ENCODE data around the gene CPA5.
"Not testable (repeated sequence)": the region's sequence is repeated elsewhere in the genome, so short reads cannot be mapped to it uniquely, and the experiment has no call there.

CPA5 gene, protein sequence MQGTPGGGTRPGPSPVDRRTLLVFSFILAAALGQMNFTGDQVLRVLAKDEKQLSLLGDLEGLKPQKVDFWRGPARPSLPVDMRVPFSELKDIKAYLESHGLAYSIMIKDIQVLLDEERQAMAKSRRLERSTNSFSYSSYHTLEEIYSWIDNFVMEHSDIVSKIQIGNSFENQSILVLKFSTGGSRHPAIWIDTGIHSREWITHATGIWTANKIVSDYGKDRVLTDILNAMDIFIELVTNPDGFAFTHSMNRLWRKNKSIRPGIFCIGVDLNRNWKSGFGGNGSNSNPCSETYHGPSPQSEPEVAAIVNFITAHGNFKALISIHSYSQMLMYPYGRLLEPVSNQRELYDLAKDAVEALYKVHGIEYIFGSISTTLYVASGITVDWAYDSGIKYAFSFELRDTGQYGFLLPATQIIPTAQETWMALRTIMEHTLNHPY

GRCh38 chr7:130344271-130344866 lies at the start of gene CPA5:
Gene CPA5, plus strand, starts transcription at chr7:130344816. Its CDS starts 1,670 bp downstream, at chr7:130346486.
- DNase-seq = no peak

DNA sequence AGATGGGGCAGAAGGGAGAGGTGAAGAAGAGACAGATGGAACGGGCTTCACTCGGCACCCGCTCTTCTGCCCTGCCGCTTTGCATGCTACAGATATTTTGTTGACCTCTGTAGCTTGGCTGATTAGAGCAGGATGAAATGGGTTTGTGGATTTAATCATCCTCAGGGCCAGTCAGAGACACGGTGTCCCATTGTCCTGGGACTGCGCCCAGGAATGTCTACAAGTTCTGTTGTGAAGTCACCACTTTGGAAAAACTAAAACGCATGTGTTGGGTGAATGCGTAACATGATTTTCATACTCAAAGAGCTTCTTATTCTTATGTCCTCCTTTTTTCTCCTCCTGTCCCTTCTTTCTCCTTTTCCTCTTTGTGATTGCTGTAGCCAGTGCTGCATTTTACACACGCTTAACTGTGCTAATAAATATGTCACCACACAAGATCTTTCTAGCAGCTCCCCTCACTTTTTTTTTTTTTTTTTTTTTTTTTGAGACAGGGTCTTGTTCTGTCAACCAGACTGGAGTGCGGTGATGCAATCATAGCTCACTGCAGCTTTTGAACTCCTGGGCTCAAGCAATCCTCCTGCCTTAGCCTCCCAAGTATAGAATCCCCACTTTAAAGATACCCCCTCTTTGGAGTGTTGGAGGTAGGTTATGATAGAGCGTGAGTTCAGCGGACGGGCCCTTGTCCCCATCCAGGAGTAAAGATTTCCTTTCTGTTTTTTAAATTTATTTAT lies 48.2 kb upstream of the CPA5 start:
- no peak for DNase-seq

DNA sequence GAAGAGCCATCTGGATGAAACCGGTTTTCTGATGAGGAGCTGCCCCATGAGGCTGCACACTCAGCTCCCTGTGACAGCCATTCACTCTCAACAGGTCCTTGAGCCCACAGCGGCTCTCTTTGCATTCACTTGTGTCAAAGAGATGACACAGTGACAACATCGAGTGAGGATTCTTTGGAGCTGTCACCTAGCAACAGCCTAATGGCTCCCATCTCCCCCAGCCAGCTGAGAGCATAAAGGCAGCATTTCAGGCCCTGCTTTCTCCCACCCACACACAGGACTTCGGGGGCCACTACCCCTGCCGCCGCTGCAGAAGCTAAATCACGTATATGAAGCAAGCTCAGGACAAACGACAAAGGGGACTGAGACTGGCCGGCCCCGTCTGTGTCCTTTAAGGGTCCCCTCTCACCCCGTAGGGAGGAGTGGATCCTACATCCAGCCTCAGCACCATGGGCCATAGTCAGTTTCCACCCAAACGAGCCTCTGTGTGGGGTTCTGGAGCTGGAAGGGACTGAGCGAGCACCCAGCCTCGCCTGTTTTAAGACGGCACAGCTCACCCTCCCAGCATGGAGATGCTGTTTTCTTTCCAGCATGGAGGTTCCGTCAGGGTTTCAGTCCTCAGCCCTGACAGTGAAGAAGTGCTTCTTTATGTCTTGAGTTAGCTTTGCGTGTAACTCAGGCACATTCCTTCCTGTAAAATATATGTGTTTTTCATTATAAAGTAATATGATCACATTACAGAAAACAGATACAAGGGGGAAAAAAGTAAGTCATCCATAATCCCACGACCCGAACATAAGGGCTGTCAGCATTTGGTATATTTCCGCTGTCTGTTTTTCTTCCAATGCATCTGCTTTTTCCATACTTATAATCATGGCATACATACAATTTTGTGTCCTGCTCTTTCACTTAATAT lies 46.7 kb upstream of the CPA5 start:
- no peak for DNase-seq

DNA sequence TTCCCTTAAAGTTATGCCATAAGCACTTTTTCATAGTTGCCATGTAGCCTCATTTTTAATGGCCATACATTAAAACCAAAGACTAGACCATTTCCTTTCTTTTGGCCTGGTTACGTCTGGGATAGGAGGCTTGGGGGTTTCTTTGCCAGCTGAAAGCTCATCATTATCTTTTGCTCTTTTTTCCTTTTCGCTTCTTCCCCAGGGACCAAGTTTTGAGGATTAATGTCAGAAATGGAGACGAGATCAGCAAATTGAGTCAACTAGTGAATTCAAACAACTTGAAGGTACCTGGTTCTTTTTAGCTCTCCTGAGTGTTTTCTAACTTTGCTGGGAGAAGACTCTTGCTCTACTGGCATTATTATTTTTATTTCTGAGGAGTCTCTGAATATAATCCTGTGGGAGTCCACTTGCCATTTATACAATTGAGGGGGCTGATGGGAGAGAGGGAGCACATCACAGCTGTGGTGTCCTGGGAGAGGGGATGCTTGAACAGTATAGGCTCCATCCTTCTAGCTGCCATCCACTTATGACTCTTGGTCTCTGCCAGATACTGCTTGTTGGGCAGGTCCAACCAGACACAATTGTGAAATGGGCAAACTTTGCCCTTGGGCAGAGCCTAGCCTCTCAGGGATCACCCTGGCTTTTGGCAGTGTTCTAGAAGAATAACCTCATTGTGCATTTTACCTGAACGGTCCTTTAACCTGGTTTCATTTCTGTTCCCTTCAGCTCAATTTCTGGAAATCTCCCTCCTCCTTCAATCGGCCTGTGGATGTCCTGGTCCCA lies 45.9 kb upstream of the CPA5 start:
- no peak for DNase-seq

DNA sequence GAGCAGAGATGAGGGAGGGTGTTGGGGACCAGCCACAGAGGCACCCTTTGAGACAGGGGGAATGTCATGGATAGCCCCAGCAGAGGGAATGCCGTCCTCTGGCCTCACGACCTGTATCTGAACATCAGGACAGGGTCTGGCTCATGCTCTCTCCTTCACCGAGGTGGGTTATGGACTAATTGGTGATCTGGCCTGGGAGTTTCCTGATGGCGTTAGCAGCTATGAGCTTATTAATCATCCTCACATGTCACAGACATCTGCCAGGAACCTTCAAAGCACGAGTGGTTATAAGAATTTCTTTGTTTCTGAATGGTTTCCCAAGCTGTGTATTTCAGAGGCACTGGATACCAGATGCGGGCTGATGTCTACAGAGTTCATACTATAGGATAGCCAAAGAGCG lies 44.8 kb upstream of the CPA5 start:
- DNase-seq = no peak

DNA sequence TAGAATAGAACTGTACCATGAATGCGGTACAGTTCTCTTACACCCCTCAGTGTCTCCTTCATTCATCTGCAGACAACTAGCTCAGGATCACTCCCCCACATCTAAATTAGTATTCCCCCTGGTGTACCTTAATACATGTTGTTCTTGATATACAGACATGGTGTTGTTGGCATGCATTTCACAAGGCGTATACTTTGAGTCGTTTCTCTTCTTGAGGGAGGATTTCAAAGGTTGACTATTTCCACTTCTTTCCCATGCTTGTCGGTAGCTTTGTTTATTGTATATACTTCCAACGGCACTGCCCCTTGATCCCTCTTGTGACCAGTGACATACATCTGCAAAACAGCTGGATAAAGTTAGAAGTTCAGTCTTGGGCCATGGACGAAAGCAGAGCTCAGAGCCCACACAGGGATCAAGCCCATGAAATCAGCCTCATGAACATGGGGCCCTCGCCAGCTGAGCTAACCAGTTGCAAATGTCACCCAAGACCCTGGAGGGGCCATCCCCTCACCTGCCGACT lies 43.1 kb upstream of the CPA5 start:
- DNase-seq = no peak

GRCh38 chr7:130302649-130303048 lies 42.0 kb upstream of the CPA5 start:
- DNase-seq = no peak

DNA sequence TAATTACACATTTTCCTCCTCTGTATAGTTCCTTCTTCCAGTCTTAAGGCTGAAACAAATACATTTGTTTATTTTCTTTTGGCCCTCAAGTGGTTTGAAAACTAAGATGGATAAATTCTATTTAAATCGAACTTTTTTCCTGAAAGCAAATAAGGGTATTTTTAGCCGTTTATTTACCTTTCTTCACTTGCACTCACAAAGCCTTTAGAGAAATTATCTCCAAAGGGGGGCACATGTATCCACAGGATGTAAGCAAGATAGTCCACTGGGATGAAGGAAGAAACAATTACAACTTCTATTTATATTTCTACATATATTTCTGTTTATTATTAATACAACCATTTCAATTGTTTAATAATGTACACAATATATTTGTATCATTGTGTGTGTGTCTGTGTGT lies 41.5 kb upstream of the CPA5 start:
- no peak for DNase-seq

- DNase-seq = no peak
Measured at GRCh38 chr7:130303551-130303950, 41.1 kb upstream of the CPA5 start.

GRCh38 chr7:130303982-130304381 lies 40.6 kb upstream of the CPA5 start:
- DNase-seq = no peak

DNA sequence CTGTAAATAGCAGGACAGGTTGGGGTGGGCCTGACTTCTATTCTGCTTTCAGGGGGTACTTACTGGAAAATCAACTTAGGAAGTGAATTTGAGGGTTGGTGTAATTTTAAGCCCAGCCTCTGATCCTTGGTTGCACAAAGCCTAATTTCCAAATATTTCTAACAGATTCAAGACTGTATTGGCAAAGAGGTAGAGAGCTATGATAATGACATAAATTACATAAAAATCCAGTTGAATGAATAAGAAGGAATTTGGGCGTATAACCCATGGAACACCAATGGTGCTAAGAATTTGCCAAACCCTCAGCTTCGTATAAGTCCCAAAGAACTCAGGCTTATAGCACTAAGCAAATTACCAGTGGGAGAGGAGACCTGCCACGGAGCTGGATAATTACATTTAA lies 39.7 kb upstream of the CPA5 start:
- DNase-seq = no peak

DNA sequence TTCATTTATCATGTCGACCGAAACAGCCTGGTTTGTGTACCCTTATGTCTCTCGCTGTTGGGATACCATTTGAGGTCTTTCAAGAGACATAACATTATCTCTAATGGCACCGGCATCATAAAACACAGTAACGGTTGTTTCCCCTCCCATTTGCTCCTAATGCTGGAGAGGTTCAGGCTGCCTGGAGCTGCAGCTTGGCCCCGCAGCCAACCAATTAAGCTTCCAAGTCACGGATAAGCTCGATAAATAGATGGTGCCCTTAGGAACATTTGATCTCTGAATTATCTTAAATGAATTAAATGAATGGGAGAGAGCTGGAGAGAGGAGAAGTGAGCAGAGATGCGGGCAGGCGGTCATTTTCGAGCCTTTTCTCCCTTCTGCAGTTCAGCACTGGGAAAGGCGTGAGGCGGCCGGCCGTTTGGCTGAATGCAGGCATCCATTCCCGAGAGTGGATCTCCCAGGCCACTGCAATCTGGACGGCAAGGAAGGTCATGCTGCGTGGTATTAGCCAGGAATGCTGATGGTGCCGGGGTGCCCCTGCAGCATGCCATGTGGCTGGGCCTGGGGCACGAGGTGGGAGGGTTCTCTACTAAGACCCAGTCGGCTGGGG lies 39.1 kb upstream of the CPA5 start:
- DNase-seq = no peak

DNA sequence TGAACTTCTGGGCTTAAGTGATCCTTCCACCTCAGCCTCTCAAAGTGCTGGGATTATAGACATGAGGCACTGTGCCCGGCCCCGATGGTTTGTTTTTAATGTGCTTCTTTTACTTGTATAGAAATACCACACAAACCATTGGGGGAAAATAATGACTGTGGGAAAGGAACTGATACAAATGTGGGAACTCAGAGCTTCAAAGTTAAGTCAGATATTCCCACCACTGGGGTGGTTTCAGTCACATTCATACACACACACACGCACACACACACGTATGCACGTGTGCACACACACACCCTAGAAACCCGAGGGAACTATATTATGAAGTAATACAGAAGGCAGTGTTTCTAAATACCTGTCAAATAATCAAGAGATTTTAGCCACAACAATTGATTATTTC lies 34.6 kb upstream of the CPA5 start:
- no peak for DNase-seq

- DNase-seq = no peak
Measured at GRCh38 chr7:130314305-130314704, 30.3 kb upstream of the CPA5 start.

- DNase-seq = no peak
Measured at GRCh38 chr7:130319541-130319940, 25.1 kb upstream of the CPA5 start.

DNA sequence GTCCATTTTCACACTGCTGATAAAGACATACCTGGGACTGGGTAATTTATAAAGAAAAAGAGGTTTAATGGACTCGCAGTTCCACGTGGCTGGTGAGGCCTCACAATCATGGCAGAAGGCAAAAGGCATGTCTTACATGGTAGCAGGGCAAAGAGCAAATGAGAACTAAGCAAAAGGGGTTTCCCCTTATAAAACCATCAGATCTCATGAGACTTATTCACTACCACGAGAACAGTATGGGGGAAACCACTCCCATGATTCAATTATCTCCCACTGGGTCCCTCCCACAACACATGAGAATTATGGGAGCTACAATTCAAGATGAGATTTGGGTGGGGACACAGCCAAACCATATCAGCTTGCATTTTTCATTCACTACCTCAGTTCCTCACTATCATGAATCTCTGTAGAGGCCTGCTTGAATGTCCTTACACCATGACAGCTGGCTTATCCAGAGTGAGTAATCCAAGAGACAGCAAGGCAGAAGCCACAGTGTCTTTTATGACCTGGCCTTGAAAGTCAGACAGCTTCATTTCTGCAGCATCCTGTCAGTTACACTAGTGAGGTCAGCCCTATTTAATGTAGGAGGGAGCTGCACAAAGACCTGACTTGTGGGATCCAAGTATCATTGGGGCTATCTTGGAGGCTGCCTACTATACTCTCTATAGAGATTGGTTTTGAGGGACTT lies 22.9 kb upstream of the CPA5 start:
- DNase-seq = not testable (repeated sequence)

GRCh38 chr7:130322615-130323014 lies 22.0 kb upstream of the CPA5 start:
- DNase-seq = no peak

- DNase-seq = no peak
Measured at GRCh38 chr7:130324306-130324943, 20.2 kb upstream of the CPA5 start.

- no peak for DNase-seq
Measured at GRCh38 chr7:130329681-130330080, 14.9 kb upstream of the CPA5 start.

Data from SHP77 (cell line).